ENCODE results near the gene NRDE2. TPM values are rescaled to one million over a fixed set of nuclear protein-coding genes. Genes with fewer than 3 reads are reported as not detected.

Gene NRDE2
- total RNA-seq, 4 donors from 2014 or later = 7.8 to 28.0 (median 11.2) TPM

- Histone ChIP-seq H3K4me3 (no peak overlapping the region), H3K27ac (peak overlapping the region; percentile 29 to 76 (median 69)), H3K36me3 (peaks cover 0 to 65% of the 10 kb centered on the region in 2 donors), H3K9me3 (no peaks in the 10 kb centered on the region), H3K4me1 (peaks cover 0 to 43% (median 12%) of the 10 kb centered on the region in 3 donors), H3K27me3 (no peaks in the 10 kb centered on the region)
- 79 to 85% methylated on average over 10 of the region's 10 CpGs for WGBS, 2 donors (ENCODE audit: low coverage in 1 of 2)
- TF ChIP-seq POLR2A (IDR thresholded peaks at IDR 0.05) (no peak), EP300 (IDR thresholded peaks at IDR 0.05) (no peak), CTCF (IDR thresholded peaks at IDR 0.05) (no peak), POLR2AphosphoS5 (IDR thresholded peaks at IDR 0.05) (no peak)
- no peak for ATAC-seq
Observed at GRCh38 chr14:90302529-90303303, 29.0 kb downstream of the NRDE2 start.

- peak; percentile 32 to 65 (median 57) for TF ChIP-seq CTCF (IDR thresholded peaks at IDR 0.05)
- no peak for TF ChIP-seq EP300 (IDR thresholded peaks at IDR 0.05)
- peak; percentile 49 for TF ChIP-seq POLR2AphosphoS5 (IDR thresholded peaks at IDR 0.05)
- Histone ChIP-seq H3K27me3 (no peaks in the 10 kb centered on the region), H3K27ac (peak overlapping the region; percentile 64 to 76 (median 69)), H3K4me3 (no peak overlapping the region), H3K36me3 (peaks cover 0 to 63% of the 10 kb centered on the region in 2 donors), H3K4me1 (peaks cover 0 to 43% (median 12%) of the 10 kb centered on the region in 3 donors), H3K9me3 (no peaks in the 10 kb centered on the region)
- ATAC-seq = peak; percentile 71
- 23 to 25% methylated on average over 4 to 5 of the region's 5 CpGs for WGBS, 2 donors (ENCODE audit: low coverage in 1 of 2)
Observed at GRCh38 chr14:90301668-90302090, 30.1 kb downstream of the NRDE2 start.

- no peak overlapping the region for H3K4me3 ChIP-seq
- 51 to 77% methylated on average over 4 to 5 of the region's 6 CpGs for WGBS, 2 donors (ENCODE audit: low coverage in 1 of 2)
- H3K9me3 ChIP-seq = no peaks in the 10 kb centered on the region
- TF ChIP-seq POLR2AphosphoS5 (IDR thresholded peaks at IDR 0.05) = no peak
- TF ChIP-seq EP300 (IDR thresholded peaks at IDR 0.05) = no peak
- TF ChIP-seq POLR2A (IDR thresholded peaks at IDR 0.05) = no peak
- TF ChIP-seq CTCF (IDR thresholded peaks at IDR 0.05) = no peak
- H3K36me3 ChIP-seq = peaks cover 0 to 65% of the 10 kb centered on the region in 2 donors
- no peaks in the 10 kb centered on the region for H3K27me3 ChIP-seq
- peak overlapping the region; percentile 50 to 88 (median 72) for H3K27ac ChIP-seq
- peak; percentile 26 for ATAC-seq
- H3K4me1 ChIP-seq = peaks cover 0 to 48% (median 12%) of the 10 kb centered on the region in 3 donors
Observed at GRCh38 chr14:90301122-90301521, 30.6 kb downstream of the NRDE2 start.

GRCh38 chr14:90300611-90301047 lies 31.1 kb downstream of the NRDE2 start:
- ATAC-seq = no peak

More at GRCh38 chr14:90300611-90301047, 31.1 kb downstream of the NRDE2 start:
- H3K36me3 ChIP-seq = peaks cover 0 to 65% of the 10 kb centered on the region in 2 donors
- 90% methylated on average over 2 of the region's 2 CpGs; no CpG with 5 or more reads in 1 of the 2 donors for WGBS, 2 donors (ENCODE audit: low coverage in 1 of 2)
- TF ChIP-seq CTCF (IDR thresholded peaks at IDR 0.05) (no peak), EP300 (IDR thresholded peaks at IDR 0.05) (no peak), POLR2A (IDR thresholded peaks at IDR 0.05) (no peak), POLR2AphosphoS5 (IDR thresholded peaks at IDR 0.05) (no peak)
- H3K27me3 ChIP-seq = no peaks in the 10 kb centered on the region
- H3K4me3 ChIP-seq = no peak overlapping the region
- H3K27ac ChIP-seq = peak overlapping the region; percentile 50 to 88 (median 72)
- peaks cover 0 to 51% (median 12%) of the 10 kb centered on the region in 3 donors for H3K4me1 ChIP-seq
- no peaks in the 10 kb centered on the region for H3K9me3 ChIP-seq

Data from gastroesophageal sphincter (tissue), 4 donors.